ENCODE measurements around the gene GALR3. TPM values are rescaled to one million over a fixed set of nuclear protein-coding genes. Genes with fewer than 3 reads are reported as not detected.

Gene GALR3
- total and polyA plus RNA-seq, 2 of the 8 experiments (the other 6 are each of a cell fraction or from before 2014, with no cell fraction given) = 0.84 to 1.1 TPM

- no peak overlapping the region for H4K8ac ChIP-seq (ENCODE audit: extremely low read depth, insufficient read depth, low read length)
- no peak overlapping the region for H3K4me3 ChIP-seq (ENCODE audit: extremely low read depth in 1 of 4, insufficient read depth in 2 of 4, low read depth in 3 of 4, low read length in 4 of 4)
- no peak overlapping the region for H2BK15ac ChIP-seq (ENCODE audit: low read length)
- no peak overlapping the region for H3K4ac ChIP-seq (replicated peaks; ENCODE audit: insufficient read length, low read depth, low read length)
- H3K4me2 ChIP-seq (ENCODE audit: insufficient read depth in 1 of 2, low read depth in 2 of 2, low read length in 2 of 2) = no peak overlapping the region
- no peak overlapping the region for H2BK120ac ChIP-seq (replicated peaks; ENCODE audit: low read depth, low read length)
- POLR2A ChIA-PET (ENCODE audit: partially characterized antibody) = interaction anchor here (0.6 to 1.1 kb wide), 3 partner anchors 9 to 13 kb away, joined by 3 read pairs; partner anchors contain the start of gene ANKRD54
- no peak overlapping the region for H2BK12ac ChIP-seq (ENCODE audit: low read depth, low read length)
- peaks cover 2 to 6% of the 10 kb centered on the region in 2 experiments for H4K20me1 ChIP-seq (replicated peaks in 1 of 2; ENCODE audit: control insufficient read depth in 1 of 2, insufficient read depth in 2 of 2, low read length in 2 of 2)
- H3K36me3 ChIP-seq (ENCODE audit: control insufficient read depth in 2 of 4, insufficient read depth in 4 of 4, low read length in 3 of 4) = peaks cover 2 to 20% (median 13%) of the 10 kb centered on the region in 4 experiments; a peak in 6 of 8 replicates
- H3K79me1 ChIP-seq (ENCODE audit: low read depth, low read length) = no peaks in the 10 kb centered on the region
- no peak overlapping the region for H4K91ac ChIP-seq (replicated peaks; ENCODE audit: insufficient read length, low read length)
- no peaks in the 10 kb centered on the region for H3K27me3 ChIP-seq (replicated peaks in 1 of 4; ENCODE audit: control insufficient read depth in 3 of 4, extremely low read depth in 1 of 4, insufficient read depth in 3 of 4, low read length in 3 of 4)
- DNase-seq (ENCODE audit: low read depth in 1 of 2, low spot score in 2 of 2) (no peak), FAIRE-seq (no peak)
- no peak overlapping the region for H2AK5ac ChIP-seq (ENCODE audit: low read depth, low read length)
- H3K27ac ChIP-seq (ENCODE audit: low read depth, low read length) = no peak overlapping the region
- H4K5ac ChIP-seq (ENCODE audit: insufficient read length, low read depth, low read length) = no peak overlapping the region
- H3K23ac ChIP-seq (ENCODE audit: insufficient read length) = no peak overlapping the region
- no peak overlapping the region for H3K56ac ChIP-seq (replicated peaks; ENCODE audit: insufficient read length, low read depth, low read length)
- no peak overlapping the region for H2BK20ac ChIP-seq (ENCODE audit: low read length)
- H3K14ac ChIP-seq (ENCODE audit: insufficient read length) = no peak overlapping the region
- H3K4me1 ChIP-seq (replicated peaks in 1 of 4; ENCODE audit: control insufficient read depth in 3 of 4, insufficient read depth in 4 of 4, low read length in 3 of 4) = no peaks in the 10 kb centered on the region
- CTCF ChIA-PET (ENCODE audit: partially characterized antibody) = interaction anchor here (1.0 kb wide), 1 partner anchor 9 kb away, joined by 3 read pairs; no protein-coding TSS in a partner anchor
- no peak overlapping the region for H3K9ac ChIP-seq (replicated peaks in 1 of 4; ENCODE audit: extremely low read depth in 1 of 4, low read depth in 3 of 4, low read length in 3 of 4)
- H3K79me2 ChIP-seq (ENCODE audit: control insufficient read depth in 1 of 2, insufficient read depth in 2 of 2, low read length in 2 of 2) = no peaks in the 10 kb centered on the region
- H3K9me3 ChIP-seq (ENCODE audit: insufficient read depth in 2 of 2, low read depth in 1 of 2, low read length in 1 of 2) = no peaks in the 10 kb centered on the region
- no peaks in the 10 kb centered on the region for H3K23me2 ChIP-seq (ENCODE audit: low read depth, low read length)
- no peak overlapping the region for H2BK5ac ChIP-seq (ENCODE audit: low read depth, low read length)
- H3K18ac ChIP-seq (ENCODE audit: extremely low read depth, low read length) = no peak overlapping the region
- 94% methylated on average over 11 of the region's 11 CpGs; no CpG with 5 or more reads in 1 of the 2 experiments for WGBS, 2 experiments (ENCODE audit: extremely low coverage in 1 of 2, insufficient coverage in 1 of 2, insufficient read length in 1 of 2, insufficient replicate concordance in 2 of 2, low coverage in 1 of 2, low lambda C conversion rate in 2 of 2, missing lambda C conversion rate in 1 of 2)
- no peak overlapping the region for H2AFZ ChIP-seq (ENCODE audit: low read length)
- TF ChIP-seq JUN (IDR thresholded peaks at IDR 0.05; ENCODE audit: low read depth, low read length) (no peak), HDAC2 (IDR thresholded peaks at IDR 0.05; ENCODE audit: borderline replicate concordance in 1 of 2, low read depth in 2 of 2, low read length in 2 of 2) (no peak), NANOG (IDR thresholded peaks at IDR 0.05; ENCODE audit: insufficient read depth, low read depth, low read length, poor library complexity, severe bottlenecking) (no peak), BACH1 (IDR thresholded peaks at IDR 0.05; ENCODE audit: low read length) (no peak), POLR2A (IDR thresholded peaks at IDR 0.05; ENCODE audit: control extremely low read depth in 1 of 2, low read depth in 2 of 2, low read length in 2 of 2) (no peak), KDM1A (IDR thresholded peaks at IDR 0.05; ENCODE audit: borderline replicate concordance, low read length) (no peak), TBP (IDR thresholded peaks at IDR 0.05; ENCODE audit: low read depth, low read length) (no peak), SUZ12 (IDR thresholded peaks at IDR 0.05; ENCODE audit: low read length) (no peak), RBBP5 (IDR thresholded peaks at IDR 0.05; ENCODE audit: borderline replicate concordance, low read depth, low read length) (no peak), CREB1 (IDR thresholded peaks at IDR 0.05) (no peak), JUND (IDR thresholded peaks at IDR 0.05; ENCODE audit: low read length) (no peak), TEAD4 (IDR thresholded peaks at IDR 0.05; ENCODE audit: low read depth, low read length) (no peak), KDM5A (IDR thresholded peaks at IDR 0.05; ENCODE audit: low read length) (no peak), TAF1 (IDR thresholded peaks at IDR 0.05; ENCODE audit: low read depth, low read length) (no peak)
These were observed 8.3 kb downstream of the GALR3 start for GRCh38 chr22:37831472-37831871.

All from H1 (cell line).